IMR-90 (cell line): ENCODE results near the gene CHPT1.
"Not testable (repeated sequence)": the region's sequence is repeated elsewhere in the genome, so short reads cannot be mapped to it uniquely, and the experiment has no call there.

Source experiments
- MXI1 ChIP-seq: IDR thresholded peaks from 2 replicates; pipeline ENCODE4 v1.6.1; 2012; ENCODE audit warnings: low read depth, mild to moderate bottlenecking, low read length, moderate library complexity, borderline replicate concordance
- TF ChIP-seq, protein P1 (sequence below): conservative IDR thresholded peaks from 2 replicates; pipeline ENCODE4 v1.5.1; 2012; ENCODE audit warnings: mild to moderate bottlenecking, low read depth, low read length, improper control_type of control experiment

DNA sequence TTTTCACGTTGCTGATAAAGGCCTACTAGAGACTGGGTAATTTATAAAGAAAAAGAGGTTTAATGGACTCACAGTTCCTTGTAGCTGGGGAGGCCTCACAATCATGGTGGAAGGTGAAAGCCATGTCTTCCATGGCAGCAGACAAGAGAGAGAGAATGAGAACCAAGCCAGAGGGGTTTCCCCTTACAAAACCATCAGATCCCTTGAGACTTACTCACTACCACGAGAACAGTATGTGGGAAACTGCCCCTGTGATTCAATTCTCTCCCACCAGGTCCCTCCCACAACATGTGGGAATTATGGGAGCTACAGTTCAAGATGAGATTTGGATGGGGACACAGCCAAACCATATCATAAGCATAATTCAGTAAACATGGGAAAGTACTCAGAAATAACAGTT, 36.8 kb upstream of the CHPT1 start:
- TF ChIP-seq, protein P1, sequence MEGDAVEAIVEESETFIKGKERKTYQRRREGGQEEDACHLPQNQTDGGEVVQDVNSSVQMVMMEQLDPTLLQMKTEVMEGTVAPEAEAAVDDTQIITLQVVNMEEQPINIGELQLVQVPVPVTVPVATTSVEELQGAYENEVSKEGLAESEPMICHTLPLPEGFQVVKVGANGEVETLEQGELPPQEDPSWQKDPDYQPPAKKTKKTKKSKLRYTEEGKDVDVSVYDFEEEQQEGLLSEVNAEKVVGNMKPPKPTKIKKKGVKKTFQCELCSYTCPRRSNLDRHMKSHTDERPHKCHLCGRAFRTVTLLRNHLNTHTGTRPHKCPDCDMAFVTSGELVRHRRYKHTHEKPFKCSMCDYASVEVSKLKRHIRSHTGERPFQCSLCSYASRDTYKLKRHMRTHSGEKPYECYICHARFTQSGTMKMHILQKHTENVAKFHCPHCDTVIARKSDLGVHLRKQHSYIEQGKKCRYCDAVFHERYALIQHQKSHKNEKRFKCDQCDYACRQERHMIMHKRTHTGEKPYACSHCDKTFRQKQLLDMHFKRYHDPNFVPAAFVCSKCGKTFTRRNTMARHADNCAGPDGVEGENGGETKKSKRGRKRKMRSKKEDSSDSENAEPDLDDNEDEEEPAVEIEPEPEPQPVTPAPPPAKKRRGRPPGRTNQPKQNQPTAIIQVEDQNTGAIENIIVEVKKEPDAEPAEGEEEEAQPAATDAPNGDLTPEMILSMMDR: not testable (repeated sequence)
- TF ChIP-seq MXI1: not testable (repeated sequence)
